Nephron (organoid): ENCODE measurements around the gene IFIT5.
A peak's percentile ranks its signal among the peaks of the same experiment; 100 is the strongest.

Experiments
- H3K27ac Mint-ChIP-seq, 3 experiments: 2 replicates each; pipeline ENCODE4 v1.8.0; 2020; ENCODE audit warnings: mixed read lengths in 3 of 3, mild to moderate bottlenecking in 2 of 3, moderate library complexity in 1 of 3
- H3K27me3 Mint-ChIP-seq: 2 replicates; pipeline ENCODE4 v1.8.0; 2021; ENCODE audit warnings: low read depth, mild to moderate bottlenecking, moderate library complexity, mixed read lengths
- H3K36me3 Mint-ChIP-seq: 2 replicates; pipeline ENCODE4 v1.8.0; 2020; ENCODE audit warnings: low read depth, mixed read lengths
- H3K4me1 Mint-ChIP-seq: 2 replicates; pipeline ENCODE4 v1.8.0; 2020; ENCODE audit warnings: mixed read lengths
- H3K4me3 Mint-ChIP-seq, 3 experiments: 2 replicates each; pipeline ENCODE4 v1.8.0; 2020; ENCODE audit warnings: mild to moderate bottlenecking in 3 of 3, mixed read lengths in 3 of 3, moderate library complexity in 2 of 3
- H3K9me3 Mint-ChIP-seq: 2 replicates; pipeline ENCODE4 v1.8.0; 2020; ENCODE audit warnings: mixed read lengths
- TF ChIP-seq, protein P1 (sequence below), 3 experiments: fragments of 200-600 bp; sonication (generic); IDR thresholded peaks; one replicate each; pipeline ENCODE4 v1.5.0; 2021; ENCODE audit warnings: antibody characterized with exemption in 3 of 3; ENCODE audit not compliant: unreplicated experiment in 3 of 3

The IFIT5 gene

GRCh38 chr10:89391907-89392756 is 22.2 kb upstream of the IFIT5 start, which contains the start of gene IFIT1:
TSS of gene IFIT1 (plus strand) at chr10:89392623. CDS start at chr10:89392713, 90 bp downstream.
- Mint-ChIP-seq H3K9me3 (peaks cover 2% of the 10 kb centered on the region), H3K27me3 (no peaks in the 10 kb centered on the region), H3K4me1 (peaks cover 23% of the 10 kb centered on the region)

GRCh38 chr10:89392974-89393373 is 21.4 kb upstream of the IFIT5 start:
- Mint-ChIP-seq H3K27ac (peak overlapping the region; percentile 93 to 98 (median 95)), H3K4me3 (peak overlapping the region; percentile 78 to 85 (median 83)), H3K36me3 (peaks cover 3% of the 10 kb centered on the region), H3K4me1 (peaks cover 23% of the 10 kb centered on the region), H3K27me3 (no peaks in the 10 kb centered on the region), H3K9me3 (peaks cover 4% of the 10 kb centered on the region)
- TF ChIP-seq, protein P1, sequence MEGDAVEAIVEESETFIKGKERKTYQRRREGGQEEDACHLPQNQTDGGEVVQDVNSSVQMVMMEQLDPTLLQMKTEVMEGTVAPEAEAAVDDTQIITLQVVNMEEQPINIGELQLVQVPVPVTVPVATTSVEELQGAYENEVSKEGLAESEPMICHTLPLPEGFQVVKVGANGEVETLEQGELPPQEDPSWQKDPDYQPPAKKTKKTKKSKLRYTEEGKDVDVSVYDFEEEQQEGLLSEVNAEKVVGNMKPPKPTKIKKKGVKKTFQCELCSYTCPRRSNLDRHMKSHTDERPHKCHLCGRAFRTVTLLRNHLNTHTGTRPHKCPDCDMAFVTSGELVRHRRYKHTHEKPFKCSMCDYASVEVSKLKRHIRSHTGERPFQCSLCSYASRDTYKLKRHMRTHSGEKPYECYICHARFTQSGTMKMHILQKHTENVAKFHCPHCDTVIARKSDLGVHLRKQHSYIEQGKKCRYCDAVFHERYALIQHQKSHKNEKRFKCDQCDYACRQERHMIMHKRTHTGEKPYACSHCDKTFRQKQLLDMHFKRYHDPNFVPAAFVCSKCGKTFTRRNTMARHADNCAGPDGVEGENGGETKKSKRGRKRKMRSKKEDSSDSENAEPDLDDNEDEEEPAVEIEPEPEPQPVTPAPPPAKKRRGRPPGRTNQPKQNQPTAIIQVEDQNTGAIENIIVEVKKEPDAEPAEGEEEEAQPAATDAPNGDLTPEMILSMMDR (IDR thresholded peaks at IDR 0.05; ENCODE audit: unreplicated experiment in 3 of 3), result no peak

More at GRCh38 chr10:89391907-89392756, 22.2 kb upstream of the IFIT5 start, which contains the start of gene IFIT1:
- peak within 1 kb of the TSS; percentile 93 to 98 (median 95) for H3K27ac Mint-ChIP-seq
- peaks cover 3% of the 10 kb centered on the region for H3K36me3 Mint-ChIP-seq
- TF ChIP-seq, protein P1 (IDR thresholded peaks at IDR 0.05; ENCODE audit: unreplicated experiment in 3 of 3), result no peak
- H3K4me3 Mint-ChIP-seq, result peak within 1 kb of the TSS; percentile 78 to 85 (median 83)

- no peak overlapping the region for H3K4me3 Mint-ChIP-seq
- TF ChIP-seq, protein P1 (IDR thresholded peaks at IDR 0.05; ENCODE audit: unreplicated experiment in 3 of 3), result no peak
- peaks cover 12% of the 10 kb centered on the region for H3K9me3 Mint-ChIP-seq
- H3K4me1 Mint-ChIP-seq, result peaks cover 23% of the 10 kb centered on the region
- H3K27ac Mint-ChIP-seq, result peak overlapping the region in 1 of 3 experiments; percentile 16
- H3K36me3 Mint-ChIP-seq, result peaks cover 3% of the 10 kb centered on the region
- no peaks in the 10 kb centered on the region for H3K27me3 Mint-ChIP-seq
These were observed 20.5 kb upstream of the IFIT5 start for GRCh38 chr10:89393898-89394297.

DNA sequence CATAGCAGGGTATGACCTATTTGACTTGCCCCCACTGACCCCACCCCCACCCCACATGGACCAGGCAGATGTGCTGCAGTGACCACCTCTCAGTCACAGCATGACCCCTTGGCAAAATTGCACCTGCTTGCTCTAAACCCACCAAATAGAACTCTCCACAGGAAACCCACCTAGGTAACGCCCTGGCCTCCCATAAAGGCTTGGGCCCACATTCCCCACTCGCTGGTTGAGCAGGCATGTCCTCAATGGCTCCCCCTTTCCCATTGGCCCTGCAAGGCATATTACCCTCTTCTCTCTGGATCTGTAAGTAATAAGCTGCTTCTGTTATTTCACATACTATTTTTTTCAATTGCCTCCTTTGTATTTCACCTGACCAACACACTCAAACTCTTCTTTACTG is 19.2 kb upstream of the IFIT5 start:
- H3K27me3 Mint-ChIP-seq, result no peaks in the 10 kb centered on the region
- TF ChIP-seq, protein P1 (IDR thresholded peaks at IDR 0.05; ENCODE audit: unreplicated experiment in 3 of 3), result no peak
- H3K9me3 Mint-ChIP-seq, result peaks cover 17% of the 10 kb centered on the region
- peaks cover 23% of the 10 kb centered on the region for H3K4me1 Mint-ChIP-seq
- peak overlapping the region in 2 of 3 experiments; percentile 29 to 61 for H3K27ac Mint-ChIP-seq
- peaks cover 8% of the 10 kb centered on the region for H3K36me3 Mint-ChIP-seq
- peak overlapping the region in 1 of 3 experiments; percentile 48 for H3K4me3 Mint-ChIP-seq

- H3K9me3 Mint-ChIP-seq, result peaks cover 20% of the 10 kb centered on the region
- peaks cover under 1% of the 10 kb centered on the region for H3K4me1 Mint-ChIP-seq
- H3K4me3 Mint-ChIP-seq, result peak overlapping the region in 1 of 3 experiments; percentile 13
- TF ChIP-seq, protein P1 (IDR thresholded peaks at IDR 0.05; ENCODE audit: unreplicated experiment in 3 of 3), result no peak
- peaks cover 25% of the 10 kb centered on the region for H3K36me3 Mint-ChIP-seq
- H3K27me3 Mint-ChIP-seq, result no peaks in the 10 kb centered on the region
- peak overlapping the region; percentile 54 to 76 (median 57) for H3K27ac Mint-ChIP-seq
These were observed 16.2 kb upstream of the IFIT5 start for GRCh38 chr10:89398003-89398749.
